H9 (cell line): Measurements from ENCODE around the gene DGLUCY. TPM values are rescaled to one million over a fixed set of nuclear protein-coding genes. Genes with fewer than 3 reads are reported as not detected.

Experiments
- DNase-seq: peaks from one replicate; pipeline ENCODE4 v3.0.0-alpha.2; 2017
- H2AFZ ChIP-seq: one replicate; pipeline ENCODE4 v1.6.1; 2013; ENCODE audit warnings: mild to moderate bottlenecking, low read length, control low read depth, moderate library complexity
- H2AK5ac ChIP-seq: 2 replicates; pipeline ENCODE4 v1.6.1; 2013; ENCODE audit warnings: low read length, control low read depth, mixed read lengths; ENCODE audit not compliant: insufficient read length
- H2BK120ac ChIP-seq: one replicate; pipeline ENCODE4 v1.6.1; 2013; ENCODE audit warnings: low read depth, mild to moderate bottlenecking, low read length, control low read depth, inconsistent platforms; ENCODE audit not compliant: poor library complexity, severe bottlenecking
- H2BK12ac ChIP-seq: 2 replicates; pipeline ENCODE4 v1.6.1; 2013; ENCODE audit warnings: low read length, control low read depth, mixed read lengths, low read depth; ENCODE audit not compliant: insufficient read length
- H2BK15ac ChIP-seq: 2 replicates; pipeline ENCODE4 v1.6.1; 2013; ENCODE audit warnings: low read depth, low read length, control low read depth
- H2BK20ac ChIP-seq: one replicate; pipeline ENCODE4 v1.6.1; 2013; ENCODE audit warnings: low read depth, mild to moderate bottlenecking, low read length, control low read depth, inconsistent platforms; ENCODE audit not compliant: poor library complexity, severe bottlenecking
- H2BK5ac ChIP-seq: 2 replicates; pipeline ENCODE4 v1.6.1; 2013; ENCODE audit warnings: low read length, control low read depth, mixed read lengths; ENCODE audit not compliant: insufficient read length
- H3K14ac ChIP-seq: 2 replicates; pipeline ENCODE4 v1.6.1; 2013; ENCODE audit warnings: low read length, control low read depth; ENCODE audit not compliant: insufficient read depth
- H3K18ac ChIP-seq: 2 replicates; pipeline ENCODE4 v1.6.1; 2013; ENCODE audit warnings: low read depth, mild to moderate bottlenecking, mixed read lengths, low read length, control low read depth; ENCODE audit not compliant: insufficient read length
- H3K23ac ChIP-seq: 2 replicates; pipeline ENCODE4 v1.6.1; 2013; ENCODE audit warnings: low read length, control low read depth, mixed read lengths, low read depth; ENCODE audit not compliant: insufficient read length
- H3K23me2 ChIP-seq: 2 replicates; pipeline ENCODE4 v1.6.1; 2013; ENCODE audit warnings: low read depth, mild to moderate bottlenecking, mixed read lengths, low read length, control low read depth; ENCODE audit not compliant: insufficient read length, poor library complexity, severe bottlenecking
- H3K27ac ChIP-seq: 2 replicates; pipeline ENCODE4 v1.5.1; 2013; ENCODE audit warnings: low read length, control low read depth, mixed read lengths, low read depth; ENCODE audit not compliant: insufficient read length
- H3K27me3 ChIP-seq: 2 replicates; pipeline ENCODE4 v1.6.1; 2013; ENCODE audit warnings: low read length, control low read depth, inconsistent platforms; ENCODE audit not compliant: insufficient read depth
- H3K4ac ChIP-seq: 2 replicates; pipeline ENCODE4 v1.6.1; 2013; ENCODE audit warnings: low read depth, mild to moderate bottlenecking, control low read depth, inconsistent platforms, low read length, moderate library complexity
- H3K4me1 ChIP-seq: 2 replicates; pipeline ENCODE4 v1.6.1; 2013; ENCODE audit warnings: low read length, control low read depth, inconsistent platforms; ENCODE audit not compliant: insufficient read depth
- H3K4me2 ChIP-seq: 2 replicates; pipeline ENCODE4 v1.6.1; 2013; ENCODE audit warnings: low read length, control low read depth, mixed read lengths; ENCODE audit not compliant: insufficient read length, insufficient read depth
- H3K56ac ChIP-seq: 2 replicates; pipeline ENCODE4 v1.6.1; 2013; ENCODE audit warnings: low read depth, mild to moderate bottlenecking, mixed read lengths, low read length, control low read depth; ENCODE audit not compliant: insufficient read length
- H3K79me1 ChIP-seq: 2 replicates; pipeline ENCODE4 v1.6.1; 2013; ENCODE audit warnings: low read depth, mild to moderate bottlenecking, moderate library complexity, low read length, control low read depth, inconsistent platforms; ENCODE audit not compliant: insufficient read depth, poor library complexity, severe bottlenecking
- H3K79me2 ChIP-seq: 2 replicates; pipeline ENCODE4 v1.6.1; 2013; ENCODE audit warnings: low read length, control low read depth, inconsistent platforms; ENCODE audit not compliant: insufficient read depth
- H3K9ac ChIP-seq: 2 replicates; pipeline ENCODE4 v1.6.1; 2013; ENCODE audit warnings: low read length, control low read depth, mixed read lengths; ENCODE audit not compliant: insufficient read length; ENCODE audit errors: extremely low read depth
- H3K9me3 ChIP-seq: one replicate; pipeline ENCODE4 v1.6.1; 2013; ENCODE audit warnings: low read depth, low read length, inconsistent platforms; ENCODE audit not compliant: control insufficient read depth
- H3T11ph ChIP-seq: one replicate; pipeline ENCODE4 v1.6.1; 2013; ENCODE audit warnings: mild to moderate bottlenecking, low read length, control low read depth, inconsistent platforms
- H4K20me1 ChIP-seq: one replicate; pipeline ENCODE4 v1.6.1; 2013; ENCODE audit not compliant: control insufficient read depth, insufficient read length, insufficient read depth
- H4K5ac ChIP-seq: 2 replicates; pipeline ENCODE4 v1.6.1; 2013; ENCODE audit warnings: low read depth, mild to moderate bottlenecking, mixed read lengths, low read length, control low read depth; ENCODE audit not compliant: insufficient read length
- H4K8ac ChIP-seq: replicated peaks from 2 replicates; pipeline ENCODE4 v1.6.1; 2013; ENCODE audit warnings: low read length, control low read depth, mixed read lengths, low read depth; ENCODE audit not compliant: insufficient read length
- H4K91ac ChIP-seq: 2 replicates; pipeline ENCODE4 v1.6.1; 2013; ENCODE audit warnings: low read depth, mild to moderate bottlenecking, moderate library complexity, mixed read lengths, low read length, control low read depth; ENCODE audit not compliant: insufficient read length
- H3K27ac Mint-ChIP-seq, 3 experiments: 2 replicates in 2 of 3; 3 replicates in 1 of 3; pipeline ENCODE4 v1.8.0; 2020 to 2021; ENCODE audit warnings: mixed read lengths in 3 of 3, mild to moderate bottlenecking in 1 of 3, moderate library complexity in 1 of 3
- H3K27me3 Mint-ChIP-seq: 2 replicates; pipeline ENCODE4 v1.8.0; 2021; ENCODE audit warnings: low read depth, mild to moderate bottlenecking, moderate library complexity, mixed read lengths
- H3K36me3 Mint-ChIP-seq, 3 experiments: 2 replicates in 2 of 3; 3 replicates in 1 of 3; pipeline ENCODE4 v1.8.0; 2020 to 2021; ENCODE audit warnings: low read depth in 3 of 3, mixed read lengths in 3 of 3; ENCODE audit not compliant: insufficient read depth in 1 of 3
- H3K4me1 Mint-ChIP-seq, 2 experiments: 2 replicates each; pipeline ENCODE4 v1.8.0; 2020; ENCODE audit warnings: mixed read lengths in 2 of 2
- H3K4me3 Mint-ChIP-seq, 2 experiments: 2 replicates in 1 of 2; 3 replicates in 1 of 2; pipeline ENCODE4 v1.8.0; 2020 to 2021; ENCODE audit warnings: mild to moderate bottlenecking in 2 of 2, mixed read lengths in 2 of 2, moderate library complexity in 1 of 2
- H3K9me3 Mint-ChIP-seq, 2 experiments: 2 replicates in 1 of 2; 3 replicates in 1 of 2; pipeline ENCODE4 v1.8.0; 2020; ENCODE audit warnings: mild to moderate bottlenecking in 2 of 2, mixed read lengths in 2 of 2, moderate library complexity in 1 of 2
- WGBS: extraction: QIAGEN DNeasy Blood & Tissue Kit; methylation state at CpG from one replicate; pipeline ENCODE4 v1.1.7; 2013; ENCODE audit warnings: missing lambda C conversion rate, low lambda C conversion rate, mixed read lengths; ENCODE audit not compliant: insufficient read length; ENCODE audit errors: extremely low coverage; 5-methylcytosine and 5-hydroxymethylcytosine counted together
- total RNA-seq: library from RNA; stranded (reverse); gene quantifications from 2 replicates; pipeline ENCODE4 v1.2.1, GENCODE V29; 2021
- TF ChIP-seq, protein P1 (sequence below): fragments of 200-600 bp; sonication (generic); conservative IDR thresholded peaks from 3 replicates; pipeline ENCODE4 v1.8.0; 2021; ENCODE audit warnings: antibody characterized with exemption, mild to moderate bottlenecking

DGLUCY gene
- total RNA-seq, 1 experiment from 2014 or later = 29.6 TPM

DNA sequence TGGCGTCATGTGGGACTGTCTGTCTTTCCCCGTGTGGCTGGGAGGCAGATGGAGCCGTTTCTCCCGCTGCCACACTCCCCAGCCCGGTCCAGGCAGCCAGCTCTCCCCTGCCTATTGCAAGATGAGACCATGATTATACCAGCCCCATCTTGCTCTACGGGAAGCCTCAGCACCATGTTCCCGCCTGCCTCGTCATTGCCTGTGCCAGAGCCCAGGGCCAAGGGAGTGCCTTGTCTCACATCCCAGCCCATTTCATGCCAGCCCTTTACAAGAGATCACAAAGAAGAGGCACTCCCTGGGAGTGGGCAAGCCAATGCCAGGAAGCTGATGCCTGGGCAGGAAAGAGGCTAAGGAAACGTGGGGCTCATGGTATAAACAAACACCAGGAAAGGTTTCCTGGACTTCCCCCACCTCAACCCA is 106.7 kb downstream of the DGLUCY start:
- WGBS = no CpG with 5 or more reads among the region's 9 CpGs

More for the DNA sequence above, 106.7 kb downstream of the DGLUCY start:
- H2BK12ac ChIP-seq = no peak overlapping the region
- H4K20me1 ChIP-seq = no peaks in the 10 kb centered on the region
- H3K9me3 ChIP-seq = no peaks in the 10 kb centered on the region
- Mint-ChIP-seq H3K4me1 (peaks cover 2 to 16% of the 10 kb centered on the region in 2 experiments; a peak in 3 of 4 replicates), H3K27me3 (no peaks in the 10 kb centered on the region; the same call in none of the 2 replicates), H3K27ac (no peak overlapping the region; a peak in 1 of 7 replicates), H3K4me3 (no peak overlapping the region), H3K36me3 (peaks cover 0 to 29% (median 8%) of the 10 kb centered on the region in 3 experiments; a peak in 5 of 7 replicates), H3K9me3 (no peaks in the 10 kb centered on the region)
- no peak overlapping the region for H2BK5ac ChIP-seq
- H2BK15ac ChIP-seq = no peak overlapping the region
- H2AK5ac ChIP-seq = no peak overlapping the region
- H4K5ac ChIP-seq = no peak overlapping the region
- no peaks in the 10 kb centered on the region for H3K23me2 ChIP-seq
- H3K79me1 ChIP-seq = no peaks in the 10 kb centered on the region
- no peak overlapping the region for H4K91ac ChIP-seq
- H3K4me2 ChIP-seq = no peak overlapping the region
- H2BK20ac ChIP-seq = no peak overlapping the region
- H3K27ac ChIP-seq = no peak overlapping the region
- no peaks in the 10 kb centered on the region for H3K4me1 ChIP-seq
- H4K8ac ChIP-seq = no peak overlapping the region
- no peaks in the 10 kb centered on the region for H3K27me3 ChIP-seq
- no peak overlapping the region for H3K4ac ChIP-seq
- no peak overlapping the region for H2BK120ac ChIP-seq
- no peak overlapping the region for H2AFZ ChIP-seq
- no peak overlapping the region for H3T11ph ChIP-seq
- DNase-seq = no peak
- H3K18ac ChIP-seq = no peak overlapping the region
- TF ChIP-seq, protein P1, sequence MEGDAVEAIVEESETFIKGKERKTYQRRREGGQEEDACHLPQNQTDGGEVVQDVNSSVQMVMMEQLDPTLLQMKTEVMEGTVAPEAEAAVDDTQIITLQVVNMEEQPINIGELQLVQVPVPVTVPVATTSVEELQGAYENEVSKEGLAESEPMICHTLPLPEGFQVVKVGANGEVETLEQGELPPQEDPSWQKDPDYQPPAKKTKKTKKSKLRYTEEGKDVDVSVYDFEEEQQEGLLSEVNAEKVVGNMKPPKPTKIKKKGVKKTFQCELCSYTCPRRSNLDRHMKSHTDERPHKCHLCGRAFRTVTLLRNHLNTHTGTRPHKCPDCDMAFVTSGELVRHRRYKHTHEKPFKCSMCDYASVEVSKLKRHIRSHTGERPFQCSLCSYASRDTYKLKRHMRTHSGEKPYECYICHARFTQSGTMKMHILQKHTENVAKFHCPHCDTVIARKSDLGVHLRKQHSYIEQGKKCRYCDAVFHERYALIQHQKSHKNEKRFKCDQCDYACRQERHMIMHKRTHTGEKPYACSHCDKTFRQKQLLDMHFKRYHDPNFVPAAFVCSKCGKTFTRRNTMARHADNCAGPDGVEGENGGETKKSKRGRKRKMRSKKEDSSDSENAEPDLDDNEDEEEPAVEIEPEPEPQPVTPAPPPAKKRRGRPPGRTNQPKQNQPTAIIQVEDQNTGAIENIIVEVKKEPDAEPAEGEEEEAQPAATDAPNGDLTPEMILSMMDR = no peak
- no peaks in the 10 kb centered on the region for H3K79me2 ChIP-seq
- H3K14ac ChIP-seq = no peak overlapping the region
- no peak overlapping the region for H3K9ac ChIP-seq
- no peak overlapping the region for H3K56ac ChIP-seq
- no peak overlapping the region for H3K23ac ChIP-seq
